HG03378 (cell line): ENCODE results near the gene TLX3.
"Not testable (repeated sequence)": the region's sequence is repeated elsewhere in the genome, so short reads cannot be mapped to it uniquely, and the experiment has no call there.

Experiments used
- ATAC-seq: cut with Tn5 transposase; IDR thresholded peaks from one replicate; pipeline ENCODE4 v1.9.1; 2021; ENCODE audit warnings: mild to moderate bottlenecking, moderate library complexity; ENCODE audit not compliant: unreplicated experiment

TLX3 gene

GRCh38 chr5:171308453-171309275 lies at the start of gene TLX3:
Gene TLX3, plus strand, starts transcription at chr5:171309248. Its CDS starts 118 bp downstream, at chr5:171309366.
- no peak for ATAC-seq

- no peak for ATAC-seq
Measured at GRCh38 chr5:171261361-171261760, 47.7 kb upstream of the TLX3 start.

GRCh38 chr5:171261904-171262303 lies 47.1 kb upstream of the TLX3 start:
- ATAC-seq: no peak

- no peak for ATAC-seq
Measured at GRCh38 chr5:171263181-171263580, 45.9 kb upstream of the TLX3 start.

GRCh38 chr5:171264843-171265242 lies 44.2 kb upstream of the TLX3 start:
- ATAC-seq: no peak

GRCh38 chr5:171268700-171269620 lies 40.1 kb upstream of the TLX3 start:
- ATAC-seq: no peak

GRCh38 chr5:171269717-171270116 lies 39.3 kb upstream of the TLX3 start:
- ATAC-seq: no peak

GRCh38 chr5:171270136-171270535 lies 38.9 kb upstream of the TLX3 start:
- no peak for ATAC-seq

GRCh38 chr5:171271798-171272197 lies 37.2 kb upstream of the TLX3 start:
- no peak for ATAC-seq

GRCh38 chr5:171272996-171273970 lies 35.8 kb upstream of the TLX3 start:
- ATAC-seq: no peak

- no peak for ATAC-seq
Measured at GRCh38 chr5:171275841-171276544, 33.1 kb upstream of the TLX3 start.

GRCh38 chr5:171283753-171284152 lies 25.3 kb upstream of the TLX3 start:
- no peak for ATAC-seq

- no peak for ATAC-seq
Measured at GRCh38 chr5:171285465-171285864, 23.6 kb upstream of the TLX3 start.

- no peak for ATAC-seq
Measured at GRCh38 chr5:171288066-171288465, 21.0 kb upstream of the TLX3 start.

GRCh38 chr5:171291371-171291770 lies 17.7 kb upstream of the TLX3 start:
- no peak for ATAC-seq

- no peak for ATAC-seq
Measured at GRCh38 chr5:171295299-171295698, 13.7 kb upstream of the TLX3 start.

GRCh38 chr5:171295801-171296200 lies 13.2 kb upstream of the TLX3 start:
- ATAC-seq: no peak

- ATAC-seq: not testable (repeated sequence)
Measured at GRCh38 chr5:171297941-171298340, 11.1 kb upstream of the TLX3 start.

- no peak for ATAC-seq
Measured at GRCh38 chr5:171299228-171299627, 9.8 kb upstream of the TLX3 start.

- ATAC-seq: no peak
Measured at GRCh38 chr5:171299851-171300250, 9.2 kb upstream of the TLX3 start.
